HG02970 (cell line): Measurements from ENCODE around the gene TBC1D22A.

Experiments used
- ATAC-seq: cut with Tn5 transposase; IDR thresholded peaks from one replicate; pipeline ENCODE4 v1.9.1; 2021; ENCODE audit warnings: mild to moderate bottlenecking, moderate library complexity, moderate number of reproducible peaks; ENCODE audit not compliant: unreplicated experiment, low FRiP score

The TBC1D22A gene

DNA sequence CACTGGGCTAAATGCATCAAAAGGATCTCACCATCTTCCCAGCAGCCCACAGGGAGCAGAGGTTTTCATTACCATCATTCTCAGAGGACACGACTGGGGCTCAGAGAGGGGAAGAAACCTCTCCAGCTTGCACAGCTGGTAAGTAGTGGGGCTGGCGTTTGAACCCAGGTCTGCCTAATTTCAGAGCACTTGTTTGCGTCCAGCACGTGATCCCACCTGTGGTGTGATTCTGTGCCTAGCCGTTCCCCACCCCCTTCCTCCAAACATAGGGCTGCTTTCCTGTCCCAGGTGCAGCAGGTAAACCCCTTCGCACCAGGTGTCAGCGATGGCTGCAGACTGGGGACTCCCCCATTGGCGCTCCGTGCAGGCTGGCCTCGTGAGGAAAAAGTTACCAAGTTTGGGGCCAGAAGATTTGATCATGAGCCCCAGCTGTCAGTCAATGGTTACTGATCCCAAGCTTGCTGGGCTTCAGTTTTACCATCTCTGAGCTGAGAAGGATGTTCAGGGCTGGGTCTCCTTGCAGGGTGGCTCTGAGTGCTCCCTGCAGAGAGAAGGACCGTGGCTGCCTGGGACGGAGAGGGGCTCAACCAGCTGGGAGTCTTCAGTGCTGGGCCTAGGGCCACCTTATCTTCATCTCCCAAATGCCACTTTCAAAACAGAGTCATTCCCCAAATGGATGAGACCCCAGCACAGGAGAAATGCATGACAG lies 445.6 kb downstream of the TBC1D22A start:
- no peak for ATAC-seq

DNA sequence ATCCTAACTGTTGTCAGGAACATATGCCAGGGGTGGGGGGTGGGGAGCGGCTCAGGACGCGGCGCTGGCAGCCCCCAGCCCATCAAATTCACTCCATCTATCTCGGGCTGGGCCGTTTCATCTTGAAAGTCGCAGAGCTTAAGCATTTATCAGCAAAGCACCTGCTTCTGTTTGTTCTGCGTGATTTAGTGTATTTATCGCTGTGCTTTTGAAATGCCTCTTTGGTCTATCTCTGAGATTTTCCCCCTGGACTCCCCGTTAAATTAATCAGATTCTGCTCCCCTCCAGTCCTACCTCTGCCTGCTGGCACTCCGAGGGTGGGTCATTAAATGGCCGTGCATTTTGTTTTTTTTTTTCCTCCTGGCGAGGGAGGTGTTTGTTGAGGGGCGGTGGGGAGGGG lies 446.2 kb downstream of the TBC1D22A start:
- no peak for ATAC-seq

GRCh38 chr22:47209040-47209514 lies 446.6 kb downstream of the TBC1D22A start:
- ATAC-seq = no peak

DNA sequence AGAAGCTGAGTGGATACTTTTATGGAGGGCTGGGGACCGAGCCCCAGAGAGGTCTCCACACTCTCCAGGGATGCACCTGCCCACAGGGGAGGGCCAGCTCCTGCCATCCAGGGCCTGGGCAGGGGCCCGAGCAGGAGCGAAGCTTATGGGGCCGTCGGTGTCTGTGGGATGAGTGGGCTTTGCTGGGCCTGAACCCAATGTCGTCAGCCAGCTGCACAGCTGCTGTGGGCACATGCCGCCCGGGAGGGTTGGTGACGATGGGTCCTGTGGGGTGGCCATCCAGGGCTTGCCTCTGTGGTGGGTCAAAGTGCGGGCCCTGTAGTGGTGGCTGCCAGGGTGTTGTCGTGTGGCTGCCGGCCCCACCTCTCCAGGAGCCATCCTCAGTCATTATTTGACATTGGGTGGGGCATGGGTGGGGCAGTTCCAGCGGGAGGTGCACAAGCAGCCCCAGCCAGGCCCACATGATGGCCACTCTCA lies 447.1 kb downstream of the TBC1D22A start:
- ATAC-seq = no peak

DNA sequence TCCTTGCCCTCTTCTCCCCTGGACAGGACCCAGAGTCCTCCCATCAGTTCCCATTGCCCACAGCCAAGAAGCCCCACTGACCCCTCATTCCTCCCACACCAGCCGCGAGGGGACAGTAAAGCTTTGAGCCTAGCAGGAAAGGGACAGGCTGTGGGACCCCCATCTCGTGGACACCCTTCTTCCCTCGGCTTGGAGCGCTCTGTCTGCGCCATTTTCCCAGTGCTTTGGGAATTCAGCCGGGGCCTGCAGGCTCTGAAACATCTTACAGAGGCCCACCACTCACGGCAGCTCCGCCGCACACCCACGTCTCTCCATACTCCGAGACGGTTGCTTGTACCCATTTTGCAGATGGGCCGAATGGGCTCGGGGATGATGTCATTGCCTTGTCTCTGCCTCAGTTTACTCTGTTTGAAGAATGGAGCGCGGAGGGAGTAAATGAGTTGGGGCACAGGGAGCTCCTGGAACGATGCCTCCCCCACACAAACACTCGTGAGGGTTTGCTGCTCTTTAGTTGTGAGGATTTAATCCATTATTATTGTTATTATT lies 447.7 kb downstream of the TBC1D22A start:
- no peak for ATAC-seq

DNA sequence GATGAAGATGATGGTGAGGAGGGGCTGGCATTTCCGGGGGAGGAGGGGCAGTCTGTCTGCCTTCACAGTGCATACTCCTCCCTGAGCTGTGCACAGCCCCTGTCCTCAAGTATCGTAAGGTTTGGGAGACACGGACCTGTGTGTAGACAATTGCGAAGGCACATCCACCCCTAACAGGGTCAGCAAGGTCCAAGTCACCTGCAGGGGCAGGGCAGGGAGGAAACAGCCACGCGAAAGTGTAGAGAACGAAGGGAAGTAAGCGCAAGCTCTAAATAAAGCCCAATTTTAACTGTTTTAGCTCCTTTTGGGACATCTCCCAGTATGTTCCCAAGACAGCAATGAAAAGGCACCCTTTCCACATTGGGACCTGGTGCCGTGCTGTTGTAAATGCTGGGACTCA lies 448.2 kb downstream of the TBC1D22A start:
- no peak for ATAC-seq

DNA sequence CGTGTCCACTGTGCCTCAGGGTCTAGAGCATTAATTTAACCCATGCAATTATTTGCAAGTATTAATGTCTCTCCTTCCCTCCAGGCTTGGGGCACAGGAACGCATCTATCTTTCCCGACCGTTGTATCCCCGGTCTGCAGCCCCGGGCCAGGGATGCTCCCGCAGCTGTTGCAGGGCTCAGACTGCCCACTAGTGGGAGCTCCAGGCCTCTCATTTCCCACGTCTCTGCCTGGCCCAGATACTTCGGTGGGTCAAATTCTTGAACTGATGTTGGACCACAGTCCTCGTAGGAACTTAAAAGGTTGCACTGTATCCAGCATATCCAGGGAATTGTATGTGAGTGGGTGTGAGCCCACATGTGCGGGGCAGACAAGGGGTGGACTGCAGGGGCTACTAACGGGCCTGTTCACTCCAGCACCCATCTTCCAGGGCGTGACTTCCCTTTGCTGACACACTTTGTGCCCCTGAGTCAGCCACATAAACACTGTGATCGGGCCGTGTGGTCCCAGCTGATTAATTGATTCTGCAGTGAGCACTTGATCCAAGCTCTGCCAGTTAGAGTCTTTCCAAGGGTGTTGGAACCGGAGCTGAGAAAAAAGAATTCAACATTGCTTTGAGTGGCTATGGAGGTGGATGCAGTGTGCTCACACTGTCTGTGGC lies 451.3 kb downstream of the TBC1D22A start:
- no peak for ATAC-seq

GRCh38 chr22:47215851-47216250 lies 453.4 kb downstream of the TBC1D22A start:
- no peak for ATAC-seq

DNA sequence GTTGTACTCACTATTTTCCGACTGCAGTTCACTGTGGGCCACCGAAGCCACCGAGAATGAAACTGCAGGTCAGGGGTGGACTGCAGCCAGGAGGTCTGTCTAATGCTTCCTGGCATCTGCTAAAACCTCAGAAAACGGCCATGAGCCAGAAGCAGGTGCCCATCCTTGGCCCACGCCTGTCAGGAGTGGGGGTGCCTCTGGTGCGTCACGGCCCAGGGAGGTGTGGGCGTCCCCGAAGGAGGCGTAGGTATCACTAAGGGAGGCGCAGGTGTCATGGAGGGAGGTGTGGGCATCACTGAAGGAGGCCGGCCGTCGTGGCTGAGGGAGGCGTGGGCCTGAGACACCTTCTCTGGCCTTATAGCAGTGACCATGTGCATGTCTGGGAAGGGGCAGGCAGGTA lies 456.2 kb downstream of the TBC1D22A start:
- ATAC-seq = no peak

GRCh38 chr22:47219789-47220188 lies 457.3 kb downstream of the TBC1D22A start:
- no peak for ATAC-seq

DNA sequence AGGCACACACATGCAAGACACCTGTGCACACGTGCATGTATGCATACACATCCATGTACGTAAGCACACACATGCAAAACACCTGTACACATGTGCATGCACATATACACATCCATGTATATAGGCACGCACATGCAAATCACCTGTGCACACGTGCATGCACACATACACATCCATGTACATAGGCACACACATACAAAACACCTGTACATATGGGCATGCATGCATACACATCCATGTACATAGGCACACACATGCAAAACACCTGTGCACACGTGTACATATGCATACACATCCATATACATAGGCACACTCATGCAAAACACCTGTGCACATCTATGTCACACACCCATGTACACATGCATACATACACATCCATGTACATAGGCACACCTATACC lies 458.3 kb downstream of the TBC1D22A start:
- ATAC-seq = no peak

- ATAC-seq = no peak
These were observed 459.6 kb downstream of the TBC1D22A start for GRCh38 chr22:47221840-47222615.
